ENCODE results near the gene TBC1D2.
"Not testable (repeated sequence)": the region's sequence is repeated elsewhere in the genome, so short reads cannot be mapped to it uniquely, and the experiment has no call there.

DNA sequence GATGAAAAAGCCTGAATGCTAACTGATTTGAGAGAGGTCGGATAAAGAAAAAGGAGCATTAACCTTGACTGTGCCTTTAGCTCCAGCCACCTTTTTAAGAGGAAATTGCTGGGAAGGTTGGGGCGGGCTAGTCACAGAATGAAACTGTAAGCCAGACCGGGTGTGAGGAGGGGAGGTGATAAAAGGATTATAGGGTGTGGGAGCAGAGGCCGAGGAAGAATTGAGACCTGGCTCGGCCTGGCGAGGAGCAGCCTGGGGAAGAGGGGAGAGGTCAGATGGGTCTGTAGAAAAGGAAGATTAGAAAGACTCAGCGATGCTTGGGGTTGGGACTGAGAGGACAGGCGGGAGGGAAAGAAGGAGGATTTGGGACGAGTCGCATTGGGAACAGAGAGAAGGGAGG lies 14.2 kb upstream of the TBC1D2 start:
- TF ChIP-seq CTCF, POLR2A (IDR thresholded peaks at IDR 0.05): not testable (repeated sequence)
